Mammary epithelial cell (primary cell): ENCODE data around the gene GPRC5B.

Experiments used
- CTCF ChIP-seq, 2 donors: IDR thresholded peaks in 1 of 2; conservative IDR thresholded peaks in 1 of 2; 2 replicates each; pipeline ENCODE4 v1.5.1; 2011 to 2012; ENCODE audit warnings: inconsistent platforms in 2 of 2, low read length in 2 of 2, mild to moderate bottlenecking in 2 of 2, control low read depth in 1 of 2, low read depth in 1 of 2; ENCODE audit not compliant: insufficient read depth in 1 of 2; ENCODE audit errors: extremely low read depth in 1 of 2
- EZH2 ChIP-seq: IDR thresholded peaks from 2 replicates; pipeline ENCODE4 v1.6.1; 2012; ENCODE audit warnings: low read length, inconsistent platforms, borderline replicate concordance

GRCh38 chr16:19885451-19886072 lies 914 bp upstream of the GPRC5B start:
- TF ChIP-seq EZH2 (no peak), CTCF (conservative IDR thresholded peaks at IDR 0.05 in 1 of 2, IDR thresholded peaks at IDR 0.05 in 1 of 2; ENCODE audit: extremely low read depth in 1 of 2, insufficient read depth in 1 of 2, low read depth in 1 of 2, low read length in 2 of 2) (no peak)
